C1 segment of cervical spinal cord (tissue), 14 donors: Measurements from ENCODE around the gene ARHGEF7.
"Not testable (repeated sequence)": the region's sequence is repeated elsewhere in the genome, so short reads cannot be mapped to it uniquely, and the experiment has no call there.

ENCODE experiments used
- DNase-seq, 14 donors: peaks; one replicate each; lab custom pipeline; 2025; lab: John Stamatoyannopoulos, UW

The ARHGEF7 gene

DNA sequence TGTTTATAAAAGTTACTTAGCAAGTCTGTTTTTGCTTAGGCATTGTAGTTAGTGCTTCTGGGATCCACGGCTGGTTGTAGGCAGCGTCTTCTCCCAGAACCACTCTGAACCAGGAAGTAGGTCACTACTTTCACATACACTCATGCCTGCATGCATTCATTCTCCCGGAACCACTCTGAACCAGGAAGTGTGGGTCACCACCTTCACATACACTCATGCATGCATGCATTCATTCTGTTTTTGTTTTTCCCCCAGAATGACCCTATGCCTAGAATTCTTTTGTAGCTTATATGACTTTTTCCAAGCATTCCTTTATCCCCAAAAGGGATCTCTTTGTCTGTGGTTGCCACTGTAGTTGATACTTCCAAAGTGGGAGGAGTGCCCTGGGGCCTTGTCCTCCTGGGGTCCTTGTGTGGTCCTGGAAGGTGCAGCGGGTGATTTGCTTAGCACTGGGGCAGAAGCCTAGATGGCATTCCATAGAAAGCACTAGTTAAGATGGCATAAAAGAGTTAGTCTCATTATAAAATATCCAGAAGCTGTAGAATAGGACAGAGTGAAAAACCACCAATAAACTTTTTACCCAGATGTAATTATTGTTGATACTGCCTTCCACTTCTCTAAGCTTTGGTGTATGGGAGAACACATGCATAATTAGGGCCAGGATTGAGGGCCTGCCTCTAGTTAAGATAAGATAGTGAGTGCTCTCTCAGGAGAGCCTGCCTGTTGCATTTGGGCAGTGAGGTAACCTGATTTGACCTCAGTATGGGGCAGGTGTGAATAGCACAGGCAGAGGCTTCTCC lies 136.7 kb downstream of the ARHGEF7 start:
- DNase-seq: no peak

DNA sequence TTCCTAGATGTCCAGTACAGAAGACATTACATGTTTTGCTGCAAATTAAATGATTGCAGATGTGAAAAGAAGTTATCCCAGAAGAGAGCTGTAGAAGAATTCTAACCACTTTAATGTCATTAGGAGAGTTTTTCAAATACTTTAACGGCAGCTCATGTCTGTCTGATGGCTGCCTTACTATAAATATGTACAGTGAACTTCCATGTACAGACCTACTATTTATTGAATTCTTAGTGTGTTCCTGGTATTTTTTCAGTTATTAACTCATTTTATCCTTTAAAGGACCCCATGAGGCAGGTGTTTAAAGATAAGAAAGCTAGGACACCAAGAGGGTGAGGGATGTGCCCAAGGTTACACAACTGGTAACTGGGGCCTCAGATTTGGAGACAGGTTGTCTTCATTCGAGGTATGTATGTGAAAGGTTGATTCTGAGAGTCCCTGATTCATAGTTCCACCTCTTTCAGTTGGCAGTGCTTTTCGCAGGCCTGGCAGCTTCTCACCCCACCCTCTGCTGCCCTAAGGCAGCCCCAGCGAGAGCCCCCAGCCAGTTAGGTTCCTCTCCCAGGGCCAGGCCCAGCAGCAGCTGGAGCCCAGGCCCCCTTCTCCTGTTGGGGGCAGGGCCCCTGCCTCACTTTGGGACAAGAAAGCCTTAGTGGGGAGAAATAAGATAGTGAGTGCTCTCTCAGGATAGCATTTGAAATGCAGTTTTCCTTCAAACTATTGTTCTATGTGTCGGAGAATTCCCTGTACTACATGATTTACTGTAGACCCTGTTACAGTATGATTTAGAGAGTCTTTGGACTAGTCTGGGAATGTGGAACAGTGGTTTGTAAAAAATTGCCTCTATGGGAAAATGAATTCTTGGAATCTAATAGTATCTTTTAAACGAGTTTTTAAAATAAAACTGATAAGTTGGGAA lies 137.6 kb downstream of the ARHGEF7 start:
- no peak for DNase-seq

DNA sequence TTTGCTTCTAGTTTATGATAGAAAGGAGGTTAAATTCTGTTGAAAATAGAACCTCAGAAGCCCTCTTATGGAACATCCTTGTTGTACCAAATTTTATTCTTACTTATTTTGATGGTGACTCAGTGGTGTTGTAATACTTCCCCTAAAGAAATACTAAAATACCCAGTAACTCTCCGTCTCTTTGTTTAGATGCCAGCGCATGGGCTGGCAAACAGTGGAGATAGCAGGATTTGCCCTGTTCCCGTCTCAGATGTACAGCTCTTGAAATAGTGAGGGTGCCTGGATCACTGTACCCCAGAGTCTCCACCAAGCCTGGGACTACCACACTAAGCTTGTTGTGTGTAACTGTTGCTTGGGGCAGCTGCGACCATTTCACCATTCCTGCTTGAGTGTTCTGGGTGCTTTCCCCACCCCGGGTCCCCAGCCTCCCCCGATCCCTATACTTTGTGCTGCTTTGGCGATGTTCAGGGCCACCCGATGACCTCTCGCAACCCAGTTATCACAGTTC lies 138.3 kb downstream of the ARHGEF7 start:
- DNase-seq: no peak

DNA sequence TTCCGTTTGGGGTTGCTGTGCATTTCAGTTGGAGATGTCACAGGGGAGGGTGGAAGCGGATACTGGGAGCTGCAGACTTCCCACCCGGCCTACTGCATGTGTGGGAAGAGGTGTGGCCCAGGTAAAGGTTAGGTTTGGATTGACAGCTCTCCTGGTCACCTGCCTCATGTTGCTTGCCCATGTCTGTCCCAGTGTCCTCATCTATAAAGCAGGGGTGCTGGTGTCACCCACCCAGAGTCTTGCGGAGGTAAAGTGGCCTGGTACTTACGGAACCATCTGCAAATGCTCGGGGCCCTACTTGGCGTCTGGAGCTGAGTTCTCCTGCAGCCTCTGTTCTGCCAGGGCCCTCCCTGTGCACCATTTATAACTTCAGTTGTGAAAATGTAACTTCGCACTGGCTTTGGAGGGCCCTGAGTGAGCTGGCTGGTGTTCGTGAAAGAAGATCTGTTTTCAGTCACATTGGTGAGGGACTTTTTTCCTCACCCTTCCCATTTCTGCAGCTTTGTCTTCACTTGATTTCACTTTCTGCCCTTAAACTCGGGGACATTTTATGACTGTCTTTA lies 140.2 kb downstream of the ARHGEF7 start:
- no peak for DNase-seq

DNA sequence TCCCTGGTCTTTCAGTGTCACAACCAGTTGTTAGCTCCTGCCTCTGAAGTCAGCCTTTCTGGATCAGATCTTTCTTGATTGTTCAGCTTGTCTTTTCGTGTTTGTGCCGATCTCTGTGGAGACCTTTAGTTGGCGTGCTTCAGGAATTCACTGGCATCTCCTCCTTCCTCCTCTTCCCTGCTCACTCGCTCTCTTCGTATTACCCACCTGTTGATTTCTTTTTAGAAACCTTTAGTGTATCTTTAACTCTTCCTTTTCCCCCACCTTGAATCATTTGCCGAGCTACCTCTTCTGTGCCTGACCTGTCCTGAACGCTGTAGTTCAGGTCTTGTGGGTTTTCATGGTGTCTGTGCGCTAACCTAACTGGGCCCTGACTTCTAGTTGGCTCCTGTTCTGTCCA lies 141.3 kb downstream of the ARHGEF7 start:
- DNase-seq: no peak

DNA sequence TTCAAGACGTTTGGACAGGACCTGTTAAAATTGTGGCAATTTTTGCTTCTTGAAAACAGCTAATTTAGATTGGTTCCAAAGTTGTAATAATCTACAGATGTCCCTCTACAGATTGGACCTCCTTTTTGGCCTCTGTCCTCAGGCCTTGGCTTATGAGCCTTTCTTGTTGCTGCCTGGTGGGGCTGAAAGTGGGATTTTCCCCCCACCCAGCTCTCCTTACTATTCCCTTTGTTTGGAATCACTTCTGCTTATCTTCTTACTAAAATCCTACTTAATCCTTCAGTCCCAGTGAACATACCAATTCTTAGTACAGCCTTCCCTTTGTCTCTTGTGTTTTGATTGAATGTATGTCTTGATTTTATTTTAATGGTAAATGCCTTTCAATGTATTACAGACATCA lies 141.8 kb downstream of the ARHGEF7 start:
- no peak for DNase-seq

DNA sequence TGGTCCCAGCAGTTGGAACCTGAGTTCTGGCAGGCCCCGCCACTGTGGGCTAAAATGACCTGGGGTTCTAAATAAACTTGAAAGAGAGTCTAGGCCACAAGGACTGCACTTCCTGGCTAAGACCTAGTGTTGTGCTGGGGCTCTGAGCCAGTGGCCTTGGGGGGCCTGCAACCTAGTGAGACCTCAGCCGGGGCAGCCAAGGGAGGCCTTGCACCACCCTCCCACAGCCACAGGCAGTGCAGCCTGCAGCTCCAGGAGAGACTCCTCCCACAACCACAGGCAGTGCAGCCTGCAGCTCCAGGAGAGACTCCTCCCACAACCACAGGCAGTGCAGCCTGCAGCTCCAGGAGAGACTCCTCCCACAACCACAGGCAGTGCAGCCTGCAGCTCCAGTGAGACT lies 142.8 kb downstream of the ARHGEF7 start:
- not testable (repeated sequence) for DNase-seq

DNA sequence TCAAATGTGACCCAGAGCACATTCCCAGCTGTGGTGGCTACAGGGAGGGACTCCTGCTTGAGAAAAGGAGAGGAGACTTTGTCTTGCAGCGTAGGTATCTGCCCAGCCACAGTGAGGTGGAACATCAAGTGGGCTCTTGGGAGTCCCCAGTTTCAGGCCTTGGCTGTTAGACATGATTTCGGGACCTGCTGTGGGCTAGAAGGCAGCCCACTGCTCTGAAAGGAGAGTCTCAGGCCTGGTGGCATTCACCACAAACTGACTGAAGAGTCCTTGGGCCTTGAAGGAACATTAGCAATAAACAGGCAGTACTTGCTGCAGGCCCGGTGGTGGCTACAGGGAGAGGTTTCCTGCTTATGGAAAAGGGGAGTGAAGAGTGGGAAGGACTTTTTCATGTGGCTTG lies 143.5 kb downstream of the ARHGEF7 start:
- DNase-seq: no peak

DNA sequence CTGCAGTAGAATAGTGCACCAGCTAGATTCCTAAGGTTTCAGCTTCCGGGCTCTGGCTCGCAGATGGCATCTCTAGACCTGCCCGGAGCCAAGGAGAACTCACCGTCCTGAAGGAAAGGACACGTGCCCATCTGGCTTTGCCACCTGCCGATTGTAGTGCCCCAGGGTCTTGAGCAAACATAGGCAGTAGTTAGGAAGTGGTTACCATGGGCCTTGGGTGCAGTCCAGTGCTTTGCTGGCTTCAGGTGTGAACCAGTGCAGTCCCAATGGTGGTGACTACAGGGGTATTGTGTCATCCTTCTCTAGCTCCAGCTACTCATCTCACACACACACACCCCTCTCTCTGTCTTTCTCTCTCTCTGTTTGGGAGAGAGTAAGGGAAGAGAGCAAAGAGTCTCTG lies 143.9 kb downstream of the ARHGEF7 start:
- no peak for DNase-seq

DNA sequence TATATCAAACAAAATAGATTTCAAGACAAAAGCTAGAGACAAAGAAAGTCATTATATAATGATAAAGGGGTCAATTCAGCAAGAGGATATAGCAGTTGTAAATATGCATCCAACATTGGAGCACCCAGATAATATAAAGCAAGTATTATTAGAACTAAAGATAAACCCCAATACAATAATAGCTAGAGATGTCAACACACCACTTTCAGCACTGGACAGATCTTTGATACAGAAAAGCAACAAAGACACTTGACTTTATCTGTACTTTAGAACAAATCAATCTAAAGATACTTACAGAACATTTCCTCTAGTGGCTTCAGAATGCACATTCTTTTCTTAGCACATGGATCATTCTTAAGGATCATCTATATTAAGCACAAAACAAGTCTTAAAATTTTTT lies 146.2 kb downstream of the ARHGEF7 start:
- no peak for DNase-seq

DNA sequence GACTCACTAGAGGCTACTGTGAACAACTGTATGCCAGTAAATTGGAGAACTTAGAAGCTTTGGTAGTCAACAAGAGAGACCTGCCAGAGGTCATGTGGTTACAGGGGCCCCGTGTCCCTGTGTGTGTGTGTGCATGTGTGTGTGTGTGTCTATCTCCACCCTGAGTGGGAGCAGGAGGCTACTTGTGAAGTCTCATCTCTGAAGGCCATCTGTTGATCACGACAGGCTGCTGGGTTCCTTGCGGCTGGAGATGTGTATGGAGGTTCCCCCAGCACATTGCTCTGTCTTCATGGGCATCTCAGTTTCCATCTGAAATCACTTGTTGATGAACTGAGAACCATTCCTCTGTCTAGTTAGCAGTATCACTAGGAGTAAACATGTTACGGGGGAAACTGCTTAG lies 147.2 kb downstream of the ARHGEF7 start:
- no peak for DNase-seq

DNA sequence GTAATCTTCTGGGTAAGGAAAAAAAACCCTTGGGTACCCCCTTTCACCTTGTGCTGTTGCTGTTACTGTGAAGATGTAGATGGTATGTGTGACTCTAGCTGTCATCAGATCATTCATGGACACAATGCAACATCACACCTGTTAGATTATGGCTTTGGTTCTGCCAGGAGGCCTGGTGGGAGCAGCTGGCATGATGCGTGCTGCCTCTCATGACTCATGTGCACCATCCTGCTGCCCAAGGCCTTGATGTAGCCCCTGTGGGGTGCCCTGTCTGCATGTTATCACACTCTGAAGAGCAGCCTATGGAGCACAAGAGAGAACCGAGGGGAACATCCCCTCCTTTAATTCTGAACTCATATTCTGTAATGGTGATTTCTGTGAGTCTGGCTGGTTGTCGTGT lies 147.6 kb downstream of the ARHGEF7 start:
- DNase-seq: peak in 1 of 14 donors; percentile 24

DNA sequence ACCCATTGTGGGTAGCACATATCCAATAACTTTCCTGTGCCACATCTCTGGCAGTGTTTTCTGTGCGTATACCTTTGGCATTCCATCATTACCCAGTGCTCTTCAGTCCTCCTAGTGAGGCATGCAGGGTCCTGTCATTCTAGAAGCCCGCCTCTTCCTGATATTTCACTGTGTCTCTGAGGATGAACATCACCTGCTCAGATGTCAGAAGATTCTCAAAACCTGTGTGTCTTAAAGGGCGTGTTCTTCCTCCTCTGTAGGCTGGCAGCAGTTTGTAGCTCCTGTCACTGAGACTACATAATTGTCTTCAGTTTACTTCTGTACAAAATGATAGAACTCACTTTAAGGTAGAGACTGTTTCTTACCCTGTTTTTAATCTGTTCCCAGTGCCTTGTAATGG lies 148.5 kb downstream of the ARHGEF7 start:
- DNase-seq: no peak

DNA sequence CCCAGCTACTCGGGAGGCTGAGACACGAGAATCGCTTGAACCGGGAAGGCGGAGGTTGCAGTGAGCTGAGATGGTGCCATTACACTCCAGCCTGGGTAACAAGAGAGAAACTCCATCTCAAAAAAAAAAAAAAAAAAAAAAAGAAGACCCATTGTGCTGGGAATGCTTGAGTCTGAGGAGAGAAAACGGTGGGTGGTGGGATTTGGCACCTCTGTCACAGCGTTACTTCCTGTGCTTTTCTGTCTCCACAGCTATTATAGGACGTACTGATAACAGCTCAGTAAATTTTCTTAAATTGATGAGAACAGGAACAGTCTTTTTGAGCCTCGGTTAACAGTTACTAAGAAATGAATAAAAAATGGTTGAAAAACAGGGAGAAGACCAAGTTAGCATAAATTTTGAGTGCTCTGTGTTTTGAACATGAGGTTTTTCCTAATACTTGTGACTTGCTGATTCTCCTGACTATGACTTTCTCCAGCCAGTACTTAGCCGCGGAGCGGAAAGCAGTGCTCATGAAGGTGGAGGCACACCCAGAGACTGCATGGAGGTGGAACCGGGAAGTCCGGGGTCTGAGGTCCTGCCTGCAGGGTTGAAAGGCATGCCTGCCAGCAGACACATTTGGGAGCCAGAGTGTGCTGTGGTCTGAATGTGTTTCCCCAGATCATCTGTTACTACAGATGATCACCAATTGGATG lies 150.0 kb downstream of the ARHGEF7 start:
- peak in 1 of 14 donors; percentile 53 for DNase-seq

DNA sequence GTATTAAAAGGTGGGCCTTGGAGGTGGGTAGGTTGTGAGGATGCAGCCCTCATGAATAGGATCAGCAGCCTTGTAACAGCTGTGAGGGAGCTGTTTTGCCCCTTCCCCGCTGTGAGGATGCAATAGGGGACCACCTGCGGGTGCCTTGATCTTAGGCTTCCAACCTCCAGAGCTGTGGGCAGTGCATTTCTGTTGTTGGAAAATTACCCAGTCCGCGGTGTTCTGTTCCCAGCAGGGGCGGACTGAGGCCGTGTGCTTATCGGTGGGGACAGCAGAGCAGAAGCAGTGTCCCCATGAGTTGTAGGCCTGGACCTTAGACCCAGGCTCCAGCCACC lies 150.6 kb downstream of the ARHGEF7 start:
- DNase-seq: peak in 1 of 14 donors; percentile 66

DNA sequence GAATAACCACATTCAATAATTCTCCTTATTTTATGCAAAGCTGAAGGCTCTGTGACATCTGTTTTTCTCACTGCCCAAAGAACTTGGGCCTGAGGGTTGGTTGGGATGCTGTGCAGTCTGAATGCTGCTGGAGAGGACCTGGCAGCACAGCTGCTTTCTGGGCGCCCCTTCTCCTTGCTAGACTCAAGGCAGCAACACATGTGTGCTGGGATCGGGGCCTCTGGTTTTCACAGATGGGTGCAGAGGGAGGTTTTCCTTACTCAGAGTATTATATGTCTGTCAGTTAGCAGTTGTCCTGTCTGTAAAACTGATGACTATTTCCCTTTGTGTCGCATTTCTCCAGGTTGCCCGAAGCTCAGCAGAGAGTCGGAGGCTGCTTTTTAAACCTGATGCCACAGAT lies 152.1 kb downstream of the ARHGEF7 start:
- DNase-seq: no peak

DNA sequence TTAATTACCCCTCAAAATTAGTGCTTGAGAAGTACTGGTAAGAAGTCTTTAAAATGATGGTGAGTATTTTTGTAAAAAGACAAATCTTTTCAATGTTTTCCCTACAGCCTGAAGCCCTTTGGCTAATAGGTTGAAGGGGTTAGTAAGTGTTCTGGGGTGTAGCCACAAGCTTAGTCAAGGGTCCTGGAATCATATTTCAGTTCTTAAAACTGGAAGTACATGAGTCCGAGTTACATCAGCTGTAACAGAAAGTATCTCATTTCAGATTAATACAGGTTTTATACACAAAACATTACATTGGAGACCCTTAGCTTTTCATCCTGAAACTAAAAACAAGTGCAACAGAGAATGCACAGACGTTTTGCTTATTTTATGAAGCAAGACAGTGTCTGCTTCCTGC lies 152.7 kb downstream of the ARHGEF7 start:
- DNase-seq: no peak

DNA sequence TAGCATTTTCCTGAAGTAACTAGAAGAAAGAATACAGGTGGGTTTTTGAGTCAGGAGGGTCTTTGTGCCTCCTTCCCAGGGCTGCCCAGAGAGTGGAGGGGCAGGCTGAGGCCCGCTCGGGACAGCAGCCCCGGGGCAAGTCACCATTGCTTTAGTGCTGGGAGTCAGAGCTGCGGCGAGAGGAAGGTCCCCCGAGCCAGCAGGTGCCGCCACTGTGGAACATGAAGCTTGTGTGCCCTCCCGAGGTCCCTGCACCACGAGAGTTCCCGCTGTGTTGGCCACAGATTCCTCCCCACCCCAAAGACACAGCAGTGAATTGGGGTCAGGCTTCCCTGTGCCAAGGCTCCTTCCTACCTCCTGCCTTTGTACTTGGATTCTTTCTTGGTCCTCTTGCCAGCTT lies 154.4 kb downstream of the ARHGEF7 start:
- DNase-seq: no peak

DNA sequence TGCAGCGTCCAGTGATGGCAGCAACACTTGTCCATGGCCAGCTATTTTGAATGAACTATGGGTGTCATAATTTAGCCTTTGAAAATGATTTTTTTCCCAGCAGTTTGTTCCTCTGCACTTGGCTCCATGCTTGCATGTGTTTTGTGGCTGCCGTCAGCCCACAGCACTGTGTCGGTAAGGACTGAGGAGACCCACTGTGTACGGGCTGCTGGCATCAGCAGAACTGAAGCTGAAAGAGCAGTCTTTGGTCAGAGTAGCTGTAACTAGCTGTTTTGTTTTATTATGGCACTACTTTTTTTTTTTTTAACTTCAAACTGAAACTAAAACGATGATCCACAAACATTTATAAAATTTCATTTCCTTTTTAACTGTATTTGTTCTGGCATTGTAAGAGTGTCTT lies 155.0 kb downstream of the ARHGEF7 start:
- DNase-seq: peak in 4 of 14 donors; percentile 17 to 66 (median 25)

DNA sequence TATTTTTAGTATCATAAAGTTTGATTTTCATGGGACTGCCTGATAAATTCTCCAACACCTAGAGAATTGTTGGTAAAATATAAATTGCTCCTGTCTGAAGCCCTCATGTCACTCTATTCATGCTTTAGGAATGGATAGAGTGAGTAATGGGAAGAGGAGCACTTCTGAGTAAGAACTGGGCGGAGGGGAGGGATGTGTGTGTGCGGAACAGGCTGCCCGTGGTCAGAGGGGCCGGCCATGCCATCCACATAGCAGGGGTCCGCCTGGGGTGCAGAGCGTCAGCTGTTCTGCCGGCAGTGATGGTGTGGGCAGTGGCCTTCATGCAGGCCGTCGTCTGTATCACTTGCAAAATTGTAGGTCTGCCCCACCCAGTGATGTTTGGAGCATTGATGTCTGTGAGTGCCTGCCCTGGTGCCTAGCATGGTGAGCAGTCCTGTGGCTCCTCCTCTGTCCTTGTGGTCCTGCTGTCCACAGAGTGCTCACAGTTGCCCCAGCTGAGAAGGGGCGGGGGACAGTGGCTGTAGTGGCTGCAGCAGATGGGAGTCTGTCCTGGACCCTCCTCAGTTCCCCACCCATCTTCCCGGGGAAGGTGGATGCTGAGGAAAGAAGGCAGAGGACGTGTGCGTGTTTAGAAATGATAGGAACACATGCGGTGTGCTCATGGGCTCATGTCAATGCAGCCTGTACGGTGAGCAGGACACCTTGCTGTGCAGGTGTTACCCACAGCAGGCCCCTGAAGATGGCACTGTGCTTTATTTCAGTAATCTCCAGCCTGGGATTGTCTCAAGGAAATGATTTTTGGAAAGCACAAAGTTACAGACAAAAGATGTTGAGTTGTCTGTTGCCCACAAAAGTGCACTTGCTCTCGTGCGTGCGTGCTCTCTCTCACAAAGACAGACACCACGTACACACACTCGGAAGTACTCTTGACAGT lies 155.9 kb downstream of the ARHGEF7 start:
- DNase-seq: peak in 1 of 14 donors; percentile 34

DNA sequence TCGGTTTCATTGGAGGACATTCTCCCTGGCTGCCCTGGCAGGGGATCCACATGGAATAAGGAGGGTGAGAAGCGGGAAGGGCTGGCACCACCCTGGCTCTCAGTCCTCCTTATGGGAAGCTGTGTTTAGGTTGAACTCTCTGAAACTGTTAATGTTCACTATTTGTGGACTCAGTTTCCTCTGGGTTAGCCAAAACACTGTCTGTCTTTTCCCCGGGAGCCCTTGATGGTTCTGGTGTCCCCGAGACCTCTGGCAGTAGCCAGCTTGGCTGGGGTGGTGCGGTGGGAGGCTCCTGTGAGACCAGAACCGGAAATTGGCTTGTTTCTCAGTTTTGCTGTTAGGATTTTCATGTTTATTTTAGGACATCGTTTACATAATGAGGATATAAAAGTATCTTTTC lies 157.0 kb downstream of the ARHGEF7 start:
- no peak for DNase-seq
